Fibroblast of the aortic adventitia (primary cell): ENCODE results near the gene PRDX2. TPM values are rescaled to one million over a fixed set of nuclear protein-coding genes. Genes with fewer than 3 reads are reported as not detected.
A peak's percentile ranks its signal among the peaks of the same experiment; 100 is the strongest.

Source experiments
- DNase-seq: peaks from one replicate; pipeline ENCODE4 v3.0.0-alpha.2; 2010; ENCODE audit warnings: low read depth
- H3K4me3 ChIP-seq: 2 replicates; pipeline ENCODE4 v1.5.1; 2011; ENCODE audit warnings: low read depth, mild to moderate bottlenecking, control low read depth, low read length, moderate library complexity
- CTCF ChIP-seq: IDR thresholded peaks from 2 replicates; pipeline ENCODE4 v1.5.1; 2011; ENCODE audit warnings: mild to moderate bottlenecking, low read length, control low read depth, inconsistent platforms; ENCODE audit not compliant: insufficient read depth
- total RNA-seq: library from RNA; depleted of rRNA; stranded (reverse); fragments of >200 nt; gene quantifications from 2 replicates; pipeline ENCODE4 v1.2.3, GENCODE V29; 2012; ENCODE audit warnings: low replicate concordance

PRDX2 gene
- total RNA-seq, 1 donor = 163 TPM

- H3K4me3 ChIP-seq = no peak overlapping the region
- DNase-seq = no peak
- no peak for TF ChIP-seq CTCF
These were observed 14.6 kb downstream of the PRDX2 start for GRCh38 chr19:12786952-12787351.

GRCh38 chr19:12786141-12786870 lies 15.3 kb downstream of the PRDX2 start:
- no peak overlapping the region for H3K4me3 ChIP-seq
- no peak for DNase-seq
- no peak for TF ChIP-seq CTCF

- no peak overlapping the region for H3K4me3 ChIP-seq
- no peak for TF ChIP-seq CTCF
- no peak for DNase-seq
These were observed 16.1 kb downstream of the PRDX2 start for GRCh38 chr19:12785431-12786031.

GRCh38 chr19:12784871-12785430 lies 16.6 kb downstream of the PRDX2 start:
- peak; percentile 37 for DNase-seq
- H3K4me3 ChIP-seq = no peak overlapping the region
- TF ChIP-seq CTCF = no peak

- DNase-seq = no peak
- H3K4me3 ChIP-seq = no peak overlapping the region
- no peak for TF ChIP-seq CTCF
These were observed 17.2 kb downstream of the PRDX2 start for GRCh38 chr19:12784394-12784870.

- no peak for TF ChIP-seq CTCF
- H3K4me3 ChIP-seq = no peak overlapping the region
- DNase-seq = no peak
These were observed 17.7 kb downstream of the PRDX2 start for GRCh38 chr19:12783849-12784393.
